H1 (cell line): ENCODE results near the gene UPK1B. TPM values are rescaled to one million over a fixed set of nuclear protein-coding genes. Genes with fewer than 3 reads are reported as not detected.

ENCODE experiments used
- CTCF ChIA-PET: fragments of 300-600 bp; sonication (Branson Sonifier 250); formaldehyde crosslinking; loops from one replicate; lab custom pipeline; 2021; ENCODE audit not compliant: partially characterized antibody; lab: Charles Lee
- POLR2A ChIA-PET: fragments of 300-600 bp; sonication (Branson Sonifier 250); formaldehyde crosslinking; loops from one replicate; lab custom pipeline; 2021; ENCODE audit warnings: inconsistent platforms; ENCODE audit not compliant: partially characterized antibody; lab: Charles Lee
- DNase-seq, 2 experiments: peaks; one replicate each; pipeline versions ENCODE4 v3.0.0 to v3.0.0-alpha.2; 2010 to 2022; ENCODE audit warnings: low spot score in 2 of 2, low read depth in 1 of 2, mixed read lengths in 1 of 2
- FAIRE-seq: peaks from 2 replicates; lab custom pipeline; 2011; peaks lifted over from hg19 to GRCh38; lab: Jason Lieb, UNC
- H2AFZ ChIP-seq: 2 replicates; pipeline ENCODE4 v1.8.1; 2012; ENCODE audit warnings: low read length, inconsistent platforms
- H2AK5ac ChIP-seq: 2 replicates; pipeline ENCODE4 v1.6.1; 2013; ENCODE audit warnings: low read depth, low read length
- H2BK120ac ChIP-seq: replicated peaks from 2 replicates; pipeline ENCODE3; 2013; ENCODE audit warnings: low read depth, low read length, inconsistent platforms
- H2BK12ac ChIP-seq: 2 replicates; pipeline ENCODE4 v1.6.1; 2013; ENCODE audit warnings: low read depth, low read length
- H2BK15ac ChIP-seq: 2 replicates; pipeline ENCODE4 v1.6.1; 2013; ENCODE audit warnings: low read length
- H2BK20ac ChIP-seq: 2 replicates; pipeline ENCODE4 v1.6.1; 2013; ENCODE audit warnings: low read length
- H2BK5ac ChIP-seq: 2 replicates; pipeline ENCODE4 v1.6.1; 2013; ENCODE audit warnings: low read depth, low read length
- H3K14ac ChIP-seq: 2 replicates; pipeline ENCODE4 v1.6.1; 2013; ENCODE audit warnings: inconsistent platforms; ENCODE audit not compliant: insufficient read length
- H3K18ac ChIP-seq: 2 replicates; pipeline ENCODE4 v1.6.1; 2013; ENCODE audit warnings: low read length; ENCODE audit errors: extremely low read depth
- H3K23ac ChIP-seq: 2 replicates; pipeline ENCODE4 v1.6.1; 2013; ENCODE audit warnings: inconsistent platforms; ENCODE audit not compliant: insufficient read length
- H3K23me2 ChIP-seq: 2 replicates; pipeline ENCODE4 v1.6.1; 2013; ENCODE audit warnings: low read depth, low read length
- H3K27ac ChIP-seq: 2 replicates; pipeline ENCODE4 v1.6.1; 2011; ENCODE audit warnings: low read depth, low read length, inconsistent platforms
- H3K27me3 ChIP-seq, 4 experiments: replicated peaks in 1 of 4; 1 replicate in 1 of 4; 2 replicates in 3 of 4; pipeline versions ENCODE4 v1.6.1 to v1.8.1; 2011 to 2013; ENCODE audit warnings: low read length in 3 of 4, mild to moderate bottlenecking in 3 of 4, inconsistent platforms in 2 of 4, mixed read lengths in 2 of 4, moderate library complexity in 1 of 4; ENCODE audit not compliant: control insufficient read depth in 3 of 4, insufficient read depth in 3 of 4; ENCODE audit errors: extremely low read depth in 1 of 4
- H3K36me3 ChIP-seq, 4 experiments: 2 replicates each; pipeline versions ENCODE4 v1.6.1 to v1.8.1; 2011 to 2013; ENCODE audit warnings: mild to moderate bottlenecking in 4 of 4, low read length in 3 of 4, moderate library complexity in 2 of 4, control low read depth in 1 of 4, inconsistent platforms in 1 of 4; ENCODE audit not compliant: insufficient read depth in 4 of 4, control insufficient read depth in 2 of 4
- H3K4ac ChIP-seq: replicated peaks from 2 replicates; pipeline ENCODE3; 2013; ENCODE audit warnings: low read length, low read depth, mixed read lengths, inconsistent platforms; ENCODE audit not compliant: insufficient read length
- H3K4me1 ChIP-seq, 4 experiments: replicated peaks in 1 of 4; 1 replicate in 1 of 4; 2 replicates in 3 of 4; pipeline versions ENCODE4 v1.6.1 to v1.8.1; 2011 to 2013; ENCODE audit warnings: low read length in 3 of 4, inconsistent platforms in 2 of 4, mixed read lengths in 1 of 4; ENCODE audit not compliant: insufficient read depth in 4 of 4, control insufficient read depth in 3 of 4
- H3K4me2 ChIP-seq, 2 experiments: 2 replicates each; pipeline versions ENCODE4 v1.6.1 to v1.8.1; 2011 to 2013; ENCODE audit warnings: low read depth in 2 of 2, low read length in 2 of 2, control low read depth in 1 of 2, inconsistent platforms in 1 of 2, mild to moderate bottlenecking in 1 of 2; ENCODE audit not compliant: insufficient read depth in 1 of 2
- H3K4me3 ChIP-seq, 4 experiments: fragments of 200-600, 300-600 bp in 1 of 4; sonication (generic), shearing (Covaris generic), sonication (Bioruptor Twin) in 1 of 4; 2 replicates each; pipeline versions ENCODE4 v1.5.1 to v1.8.1; 2011 to 2016; ENCODE audit warnings: low read length in 4 of 4, low read depth in 3 of 4, control low read depth in 2 of 4, inconsistent platforms in 2 of 4, mild to moderate bottlenecking in 2 of 4, mixed read lengths in 1 of 4, moderate library complexity in 1 of 4; ENCODE audit not compliant: insufficient read depth in 2 of 4; ENCODE audit errors: extremely low read depth in 1 of 4
- H3K56ac ChIP-seq: replicated peaks from 2 replicates; pipeline ENCODE3; 2013; ENCODE audit warnings: low read depth, mild to moderate bottlenecking, mixed read lengths, low read length, inconsistent platforms; ENCODE audit not compliant: insufficient read length
- H3K79me1 ChIP-seq: 2 replicates; pipeline ENCODE4 v1.6.1; 2013; ENCODE audit warnings: low read depth, low read length, control low read depth
- H3K79me2 ChIP-seq, 2 experiments: 2 replicates each; pipeline versions ENCODE4 v1.6.1 to v1.8.1; 2012 to 2013; ENCODE audit warnings: low read length in 2 of 2, mild to moderate bottlenecking in 2 of 2, inconsistent platforms in 1 of 2; ENCODE audit not compliant: insufficient read depth in 2 of 2, control insufficient read depth in 1 of 2
- H3K9ac ChIP-seq, 4 experiments: replicated peaks in 1 of 4; 1 replicate in 1 of 4; 2 replicates in 3 of 4; pipeline versions ENCODE4 v1.6.1 to v1.8.1; 2011 to 2013; ENCODE audit warnings: low read depth in 3 of 4, low read length in 3 of 4, control low read depth in 2 of 4, mild to moderate bottlenecking in 2 of 4, moderate library complexity in 2 of 4, inconsistent platforms in 1 of 4; ENCODE audit errors: extremely low read depth in 1 of 4
- H3K9me3 ChIP-seq, 2 experiments: 2 replicates each; pipeline versions ENCODE4 v1.6.1 to v1.8.1; 2012 to 2013; ENCODE audit warnings: mild to moderate bottlenecking in 2 of 2, moderate library complexity in 2 of 2, control low read depth in 1 of 2, inconsistent platforms in 1 of 2, low read depth in 1 of 2, low read length in 1 of 2, mixed read lengths in 1 of 2; ENCODE audit not compliant: insufficient read depth in 2 of 2
- H4K20me1 ChIP-seq, 2 experiments: replicated peaks in 1 of 2; 2 replicates each; pipeline versions ENCODE3 to v1.8.1; 2011 to 2013; ENCODE audit warnings: inconsistent platforms in 2 of 2, low read length in 2 of 2, mild to moderate bottlenecking in 1 of 2; ENCODE audit not compliant: insufficient read depth in 2 of 2, control insufficient read depth in 1 of 2
- H4K5ac ChIP-seq: 2 replicates; pipeline ENCODE4 v1.6.1; 2013; ENCODE audit warnings: low read length, low read depth, mixed read lengths, inconsistent platforms; ENCODE audit not compliant: insufficient read length
- H4K8ac ChIP-seq: 2 replicates; pipeline ENCODE4 v1.8.0; 2013; ENCODE audit warnings: mild to moderate bottlenecking, moderate library complexity, low read length, inconsistent platforms; ENCODE audit not compliant: insufficient read depth; ENCODE audit errors: extremely low read depth
- H4K91ac ChIP-seq: replicated peaks from 2 replicates; pipeline ENCODE3; 2013; ENCODE audit warnings: low read length, mixed read lengths, inconsistent platforms; ENCODE audit not compliant: insufficient read length
- MAFK ChIP-seq: IDR thresholded peaks from 2 replicates; pipeline ENCODE4 v1.6.1; 2012; ENCODE audit warnings: low read depth, mild to moderate bottlenecking, improper control_type of control experiment, low read length
- POU5F1 ChIP-seq: IDR thresholded peaks from 2 replicates; pipeline ENCODE4 v1.6.1; 2011; ENCODE audit warnings: low read depth, mild to moderate bottlenecking, low read length, moderate library complexity
- SUZ12 ChIP-seq: fragments of 200-600 bp; sonication (generic); IDR thresholded peaks from 2 replicates; pipeline ENCODE4 v1.6.1; 2012; ENCODE audit warnings: mild to moderate bottlenecking, inconsistent platforms, low read length, moderate library complexity, mixed read lengths
- YY1 ChIP-seq: IDR thresholded peaks from 2 replicates; pipeline ENCODE4 v1.6.1; 2011; ENCODE audit warnings: low read depth, mild to moderate bottlenecking, low read length
- WGBS, 2 experiments: shearing (Covaris generic) in 1 of 2; methylation state at CpG; one replicate each; pipeline versions ENCODE4 v1.1.6 to v1.1.7; 2013 to 2015; ENCODE audit warnings: low lambda C conversion rate in 2 of 2, mixed read lengths in 2 of 2, inconsistent platforms in 1 of 2, low coverage in 1 of 2, missing lambda C conversion rate in 1 of 2; ENCODE audit not compliant: insufficient replicate concordance in 2 of 2, insufficient coverage in 1 of 2, insufficient read length in 1 of 2; ENCODE audit errors: extremely low coverage in 1 of 2, missing lambda C conversion rate in 1 of 2; 5-methylcytosine and 5-hydroxymethylcytosine counted together
- polyA plus RNA-seq, 7 experiments: library from polyadenylated mRNA; depleted of rRNA in 3 of 7; stranded (reverse) in 5 of 7; unstranded in 2 of 7; fragments of >200 nt in 5 of 7; fragments of 200-250 nt in 2 of 7; gene quantifications; 1 replicate in 5 of 7; 2 replicates in 1 of 7; 4 replicates in 1 of 7; pipeline versions ENCODE4 v1.2.1 to v1.2.3, GENCODE V29; 2011 to 2013; ENCODE audit warnings: missing spikeins in 2 of 7, mixed read lengths in 2 of 7
- total RNA-seq: library from RNA; stranded (reverse); fragmentation: NEBNext Ultra II Directional; extraction: Animal tissue kit (Norgen Biotek cat#: 25700); gene quantifications from 2 replicates; pipeline ENCODE4 v1.2.1, GENCODE V29; 2021

The UPK1B gene
- total and polyA plus RNA-seq, 2 of the 8 experiments (the other 6 are each of a cell fraction or from before 2014, with no cell fraction given): 0.67 to 0.68 TPM

DNA sequence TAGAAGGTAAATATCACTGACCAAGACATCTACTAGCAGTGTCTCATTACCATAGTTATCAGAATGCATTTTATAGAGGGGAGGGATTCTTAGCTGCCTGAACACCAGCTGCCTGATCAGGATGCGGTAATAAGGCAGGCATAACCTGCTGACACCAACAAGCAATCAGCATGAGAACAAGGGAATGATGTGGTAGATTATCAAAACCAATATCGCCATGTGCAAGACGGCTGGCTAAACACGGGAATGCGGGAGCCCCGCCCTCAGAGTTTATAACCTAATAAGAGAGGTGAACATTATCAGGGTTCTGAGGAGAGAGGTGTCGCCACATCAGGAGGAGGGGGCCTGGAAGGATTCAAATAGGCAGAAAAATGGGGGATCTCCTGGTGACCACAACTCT lies 46.8 kb downstream of the UPK1B start:
- H3K27ac ChIP-seq: no peak overlapping the region
- H2BK120ac ChIP-seq: no peak overlapping the region
- no peaks in the 10 kb centered on the region for H3K4me1 ChIP-seq
- H2BK12ac ChIP-seq: no peak overlapping the region
- WGBS, 2 experiments: 90% methylated on average over 7 of the region's 7 CpGs; no CpG with 5 or more reads in 1 of the 2 experiments
- H2AFZ ChIP-seq: no peak overlapping the region
- no peak overlapping the region for H2BK5ac ChIP-seq
- POLR2A ChIA-PET: no interaction called here
- no peak overlapping the region for H3K56ac ChIP-seq
- CTCF ChIA-PET: interaction anchor here (1.0 to 1.4 kb wide), 3 partner anchors 21 to 338 kb away, joined by 4 to 7 read pairs (median 4); partner anchors contain the start of genes B4GALT4 and TEX55
- H3K23me2 ChIP-seq: no peaks in the 10 kb centered on the region
- H4K20me1 ChIP-seq: peaks cover 0 to 3% of the 10 kb centered on the region in 2 experiments
- TF ChIP-seq MAFK (no peak), POU5F1 (no peak), YY1 (no peak), SUZ12 (no peak)
- FAIRE-seq (no peak), DNase-seq (no peak)
- H3K9me3 ChIP-seq: no peaks in the 10 kb centered on the region
- H3K27me3 ChIP-seq: no peaks in the 10 kb centered on the region
- no peak overlapping the region for H3K4me3 ChIP-seq
- H3K36me3 ChIP-seq: peaks cover 18 to 94% (median 65%) of the 10 kb centered on the region in 4 experiments
- H4K91ac ChIP-seq: no peak overlapping the region
- H2BK20ac ChIP-seq: no peak overlapping the region
- H2AK5ac ChIP-seq: no peak overlapping the region
- H4K5ac ChIP-seq: no peak overlapping the region
- no peak overlapping the region for H3K14ac ChIP-seq
- no peaks in the 10 kb centered on the region for H3K79me2 ChIP-seq
- H3K4ac ChIP-seq: no peak overlapping the region
- no peak overlapping the region for H3K4me2 ChIP-seq
- peaks cover 3% of the 10 kb centered on the region; the same call in 1 of the 2 replicates for H3K79me1 ChIP-seq
- H3K23ac ChIP-seq: no peak overlapping the region
- no peak overlapping the region for H3K18ac ChIP-seq
- H3K9ac ChIP-seq: no peak overlapping the region
- H4K8ac ChIP-seq: no peak overlapping the region
- no peak overlapping the region for H2BK15ac ChIP-seq
